Stimulated activated CD4-positive, alpha-beta T cell treated with anti-CD3 and anti-CD28 coated beads, Interleukin-1b, Interleukin-23, amount 100 ng/mL, for 1 hour (primary cell): ENCODE results near the gene CALCR.
"Not testable (repeated sequence)": the region's sequence is repeated elsewhere in the genome, so short reads cannot be mapped to it uniquely, and the experiment has no call there.

Experiments used
- DNase-seq, 2 donors: peaks; one replicate each; pipeline ENCODE4 v3.0.0-alpha.2; 2020; ENCODE audit warnings: low read depth in 2 of 2

Gene CALCR

DNA sequence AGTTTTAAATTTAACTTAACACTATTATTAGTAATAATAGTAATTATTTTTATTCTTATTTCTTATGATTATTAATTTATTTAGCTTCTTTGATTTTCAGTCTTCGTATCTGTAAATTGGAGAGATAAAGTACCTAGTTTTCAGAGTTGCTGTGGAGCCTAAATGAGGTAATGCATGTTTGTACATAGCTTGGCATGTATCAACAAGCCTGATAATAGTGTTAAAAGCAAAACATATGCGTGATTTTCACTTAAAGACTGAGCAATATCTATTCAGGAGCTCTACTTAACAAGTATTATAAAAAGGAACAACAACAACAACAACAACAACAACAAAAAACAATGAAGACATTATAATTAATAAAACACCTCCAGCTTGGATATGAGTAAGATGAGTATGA is 12.4 kb downstream of the CALCR start:
- DNase-seq: no peak

DNA sequence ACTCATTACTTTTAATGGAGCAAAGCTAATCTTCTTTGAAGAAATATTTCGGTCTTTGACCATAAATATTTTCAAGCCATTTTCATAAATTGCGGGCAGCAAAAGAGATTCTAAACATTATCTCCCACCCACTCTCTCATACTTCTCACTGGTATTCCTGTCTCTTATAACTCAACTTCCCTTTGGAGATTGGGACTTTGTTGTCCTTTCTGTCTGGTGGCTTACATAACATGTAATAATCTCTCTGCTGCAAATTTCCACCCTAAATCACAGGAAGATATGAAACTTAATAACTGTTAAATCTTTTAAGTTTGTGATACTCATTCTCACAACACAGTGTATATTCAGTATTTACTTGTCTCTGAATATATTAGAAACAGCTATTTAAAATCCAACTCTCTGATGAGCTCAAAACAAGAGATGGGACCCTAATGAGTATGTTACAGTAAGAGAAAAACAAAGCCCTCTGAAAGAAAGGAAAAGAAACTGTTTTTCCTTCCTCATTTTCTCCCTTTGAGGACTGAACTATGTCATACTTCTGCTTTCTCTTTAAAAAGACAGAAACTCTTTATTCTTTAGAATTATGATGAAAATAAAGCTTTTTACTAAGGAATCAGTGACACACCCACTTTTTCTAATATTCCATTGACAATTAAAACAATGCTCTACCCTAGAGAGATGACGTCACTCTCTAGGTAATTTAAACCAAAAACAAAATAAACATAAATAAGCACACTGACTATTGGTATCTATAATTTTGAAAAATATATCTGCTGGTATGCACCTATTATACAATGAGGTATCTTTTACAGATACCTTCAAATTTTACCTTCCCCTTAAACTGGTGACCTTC is 14.7 kb downstream of the CALCR start:
- DNase-seq: no peak

DNA sequence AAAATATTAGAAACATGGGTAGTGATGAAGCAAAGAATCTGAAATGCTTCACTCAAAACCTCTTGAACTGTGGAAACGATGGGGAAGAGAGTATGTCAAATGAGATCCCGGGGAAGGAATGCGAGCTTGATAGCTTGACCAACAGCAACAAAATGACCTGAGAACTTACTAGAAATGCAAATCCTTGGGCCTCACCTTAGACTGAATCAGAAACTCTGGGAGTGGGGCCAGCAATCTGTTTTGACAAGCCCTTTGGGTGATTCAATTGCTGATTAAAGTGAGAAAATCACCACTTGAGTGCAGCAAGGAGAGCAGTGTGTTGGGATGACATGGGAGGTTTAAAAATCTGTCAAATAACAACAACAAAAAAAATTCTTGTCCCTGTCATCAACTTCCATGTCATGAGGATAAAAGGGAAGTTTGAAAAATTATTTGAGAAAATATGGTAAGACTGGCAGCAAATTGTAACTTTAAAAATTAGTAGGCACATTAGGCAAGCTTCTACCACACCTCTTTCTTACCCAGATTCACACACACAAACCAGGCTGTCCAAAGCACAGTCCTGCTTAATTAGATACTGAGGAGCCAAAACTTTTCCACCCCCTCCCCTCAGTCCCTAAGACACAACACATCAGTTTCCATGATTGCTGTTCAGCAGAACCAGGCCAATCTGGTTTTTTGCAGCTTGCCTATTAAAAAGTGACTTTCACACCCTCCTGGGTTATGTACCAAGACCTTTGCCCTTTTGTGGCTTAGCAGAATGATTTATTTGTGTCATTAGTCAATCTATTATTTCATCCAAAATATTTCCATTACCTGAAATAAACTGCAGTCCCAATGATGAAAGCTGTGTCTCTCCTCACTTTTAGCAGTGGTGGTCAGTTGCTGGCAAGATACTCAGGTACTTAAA is 15.6 kb downstream of the CALCR start:
- DNase-seq: no peak

DNA sequence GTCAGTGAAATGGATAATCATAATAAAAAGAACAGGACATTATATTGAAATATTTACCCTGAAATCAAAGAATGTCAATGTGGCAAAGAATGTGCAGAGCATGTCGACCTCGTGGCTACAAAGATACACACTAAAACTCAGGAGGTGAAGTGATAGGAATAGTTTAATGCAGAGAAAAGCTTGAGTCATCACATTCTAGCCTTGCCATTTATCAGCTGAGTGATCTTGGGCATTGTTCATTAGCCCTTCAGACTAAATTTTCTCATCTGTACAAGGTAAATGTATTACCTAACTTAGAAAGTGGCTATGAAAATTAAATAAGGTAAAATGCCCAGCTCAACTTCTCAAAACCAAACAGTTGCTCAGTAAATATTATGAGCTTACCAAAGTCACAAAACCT is 22.6 kb downstream of the CALCR start:
- no peak for DNase-seq

DNA sequence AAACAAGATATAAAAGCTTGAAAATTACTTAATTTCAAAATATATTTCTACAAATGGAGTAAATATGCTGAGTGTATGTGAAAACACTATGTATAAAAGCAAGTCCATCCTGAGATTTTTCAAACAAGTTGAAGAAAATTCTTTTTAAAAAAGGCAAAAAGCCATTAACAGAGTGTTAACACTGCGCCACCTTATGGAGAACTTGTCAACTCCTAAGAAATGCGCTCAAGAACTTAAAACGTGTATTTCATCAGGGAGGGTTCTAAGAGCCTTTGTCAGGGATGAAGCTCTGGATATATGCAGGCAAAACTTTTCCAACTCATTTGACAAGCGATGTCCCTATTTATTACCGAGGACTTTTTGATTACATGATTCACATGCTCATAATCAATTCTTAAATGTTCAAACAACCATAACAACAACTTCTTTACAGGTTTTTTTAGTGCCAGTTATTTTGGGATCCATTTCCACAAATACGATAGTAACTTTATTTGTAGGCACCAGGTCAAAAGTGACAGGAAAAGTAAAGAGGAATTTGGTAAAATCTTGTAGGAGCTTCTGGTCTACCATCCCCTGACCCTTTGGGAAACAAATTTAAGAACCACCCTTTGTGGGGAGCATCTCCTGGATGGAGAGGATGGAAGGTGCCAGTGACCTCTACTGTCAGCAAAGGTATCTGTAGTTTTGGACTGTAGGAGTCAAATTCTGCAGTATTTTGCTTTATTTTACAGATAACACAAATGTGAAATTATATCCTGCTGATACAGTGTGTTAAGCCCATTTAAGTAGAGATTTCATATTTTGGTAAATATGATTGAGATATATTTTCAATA is 23.2 kb downstream of the CALCR start:
- no peak for DNase-seq

DNA sequence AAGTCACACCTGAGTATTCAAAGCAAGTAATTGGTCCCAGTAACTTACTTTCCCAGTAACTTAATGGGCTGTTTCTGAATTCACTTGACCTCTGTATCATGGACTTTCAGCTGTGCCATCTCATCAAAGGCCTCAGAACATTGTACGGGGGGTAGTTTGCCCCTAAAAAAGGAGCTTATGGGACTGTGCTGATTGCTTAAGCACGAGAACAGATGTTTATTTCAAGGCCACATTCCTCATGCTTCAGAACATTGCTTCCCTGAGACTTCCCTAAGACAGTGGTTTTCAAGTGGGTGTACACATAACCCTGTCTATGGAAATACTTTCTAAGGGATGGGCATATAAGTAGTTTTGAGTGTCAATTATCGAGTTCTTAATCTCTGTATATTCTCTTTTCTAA is 26.8 kb downstream of the CALCR start:
- DNase-seq: no peak

DNA sequence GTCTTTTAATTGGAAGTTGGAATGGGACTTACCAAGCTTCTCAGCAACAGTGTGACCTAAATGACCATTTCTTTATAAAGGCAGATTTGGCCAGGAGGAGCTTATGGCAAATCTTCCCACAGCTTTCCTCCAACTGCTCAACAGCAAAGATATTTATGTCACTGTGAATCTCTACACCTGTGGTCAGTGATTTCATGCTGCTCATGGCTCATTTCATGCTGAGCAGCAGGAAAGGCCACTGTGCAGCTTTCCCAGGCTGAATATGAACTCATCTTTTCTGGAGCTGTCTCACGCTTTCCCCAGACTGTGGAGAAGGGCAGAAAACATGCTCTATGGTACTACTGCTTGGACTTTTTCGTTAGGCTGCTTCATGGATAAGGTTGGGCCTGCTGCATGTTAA is 29.8 kb downstream of the CALCR start:
- DNase-seq: no peak

DNA sequence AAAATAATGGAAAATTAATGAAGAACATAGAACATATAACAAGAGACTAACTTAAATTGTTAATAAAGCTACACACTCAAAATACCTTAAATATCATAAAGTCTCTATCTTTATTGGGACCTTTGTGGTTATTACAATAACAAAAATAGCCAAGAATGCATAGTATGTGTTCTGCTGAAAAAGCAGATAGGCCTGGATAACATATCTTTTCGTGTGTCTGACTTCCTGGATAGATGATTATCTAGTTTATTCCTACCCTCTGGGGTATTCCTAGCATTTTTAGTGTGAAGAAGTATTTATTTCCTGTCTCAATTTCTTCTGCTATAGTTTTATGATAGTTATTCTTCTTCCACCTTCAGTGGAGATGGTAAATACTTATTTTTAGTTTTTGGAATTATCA is 36.5 kb downstream of the CALCR start:
- no peak for DNase-seq

DNA sequence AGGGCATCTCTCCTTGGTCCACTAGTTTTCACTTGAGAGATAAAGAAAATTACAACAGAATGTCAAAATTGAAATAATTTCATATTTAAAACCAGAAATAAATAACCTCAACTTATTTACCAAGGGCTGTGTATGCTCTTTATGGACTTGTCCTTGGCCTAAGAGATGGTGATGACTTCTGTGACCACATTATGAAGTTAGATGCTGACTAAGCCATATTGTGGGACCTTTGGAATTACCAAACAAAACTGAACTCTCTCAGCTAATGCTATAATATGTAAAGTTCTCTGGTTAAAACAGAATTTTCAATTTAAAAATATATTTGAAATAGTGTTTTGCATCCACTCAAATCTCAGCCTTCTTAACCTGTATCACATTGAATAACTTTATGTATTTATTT is 38.9 kb downstream of the CALCR start:
- DNase-seq: no peak

DNA sequence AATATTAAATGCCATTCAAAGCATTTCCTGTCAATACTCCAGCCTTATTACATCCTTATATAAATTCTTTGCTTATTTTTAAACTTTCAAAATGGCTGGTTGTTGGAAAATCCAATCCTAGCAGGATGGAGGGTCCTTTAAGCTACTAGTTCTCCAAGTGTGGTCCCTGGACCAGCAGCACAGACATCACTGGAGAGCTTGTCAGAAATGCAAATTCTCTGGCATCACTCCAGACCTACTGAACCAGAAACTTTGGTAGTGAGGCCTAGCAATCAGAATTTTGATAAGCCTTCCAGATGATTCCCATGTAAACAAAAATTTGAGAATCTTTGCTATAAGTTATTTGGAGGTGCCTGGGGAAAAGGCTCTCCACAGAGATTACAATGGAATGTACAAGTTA is 43.8 kb downstream of the CALCR start:
- DNase-seq: no peak

DNA sequence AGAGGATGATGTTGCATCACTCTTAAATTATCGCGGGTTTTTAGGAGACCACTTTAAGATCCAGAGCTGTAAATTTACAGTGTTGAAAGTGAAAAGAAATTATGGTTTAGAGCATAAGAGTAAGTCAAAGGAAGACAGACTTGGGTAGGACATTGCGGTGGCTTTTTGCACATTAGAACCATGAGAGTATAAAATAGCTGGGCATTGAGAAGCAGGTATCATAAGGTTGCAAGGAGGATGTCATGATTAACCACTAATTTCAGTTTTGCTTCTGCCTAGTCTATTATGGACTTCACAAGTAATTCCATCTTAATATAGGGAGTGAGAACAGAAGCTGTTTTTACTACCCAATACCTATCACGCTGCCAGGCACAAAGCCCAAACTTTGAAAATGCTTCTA is 57.7 kb downstream of the CALCR start:
- DNase-seq: no peak

DNA sequence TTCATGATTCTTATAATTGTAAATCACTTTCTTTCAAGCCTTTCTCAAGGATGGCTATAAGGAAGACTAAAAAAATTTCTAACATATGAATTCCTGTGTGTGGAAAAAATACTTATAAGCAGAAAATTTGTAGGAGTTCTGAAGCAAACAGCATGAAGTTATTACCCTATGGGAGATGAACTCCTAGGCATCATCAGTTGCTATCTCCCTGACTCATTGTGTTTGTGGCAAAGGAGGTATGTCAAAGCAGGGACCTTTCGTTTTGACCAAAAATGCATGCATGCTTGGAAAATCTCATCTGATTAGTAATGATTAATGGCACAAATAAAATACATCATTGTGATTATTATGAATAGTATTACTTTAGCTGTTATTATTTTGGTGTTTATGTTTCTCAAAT is 59.4 kb downstream of the CALCR start:
- DNase-seq: no peak

DNA sequence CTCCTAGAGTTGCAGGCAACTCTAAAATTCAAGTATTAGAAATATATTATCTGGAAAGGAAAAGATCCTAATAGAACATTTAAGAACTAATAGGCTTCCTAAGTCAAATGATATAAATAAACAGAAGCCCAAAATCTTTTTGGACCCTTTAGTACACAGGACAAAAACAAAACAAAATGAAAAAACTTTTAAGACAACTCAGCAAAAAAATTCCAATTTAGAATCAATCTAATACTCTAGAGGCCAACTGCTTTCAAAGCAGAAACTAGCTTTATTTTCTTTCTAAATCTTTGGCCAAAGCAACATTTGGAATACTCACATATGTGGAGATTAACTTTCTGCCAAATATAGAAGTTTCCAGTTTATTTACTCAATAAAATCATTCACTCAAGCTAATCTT is 65.2 kb downstream of the CALCR start:
- DNase-seq: no peak

DNA sequence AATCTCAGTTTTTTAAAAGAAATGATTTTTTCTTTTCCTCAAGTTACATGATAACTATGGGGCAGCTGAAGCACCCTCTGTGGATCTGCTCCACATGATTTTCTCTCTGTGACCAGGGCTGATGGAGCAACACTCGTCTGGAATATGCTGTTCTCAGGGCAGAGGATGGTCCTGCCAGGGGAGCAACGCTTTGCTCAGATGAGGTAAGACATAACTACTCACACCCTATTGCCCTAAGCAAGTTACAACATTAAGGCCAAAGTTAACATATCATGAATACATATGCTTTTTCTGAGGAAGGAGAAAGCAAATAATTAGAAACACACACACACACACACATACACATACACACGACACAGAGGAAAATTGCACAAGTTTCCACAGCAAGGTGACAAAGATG is 71.4 kb downstream of the CALCR start:
- DNase-seq: no peak

DNA sequence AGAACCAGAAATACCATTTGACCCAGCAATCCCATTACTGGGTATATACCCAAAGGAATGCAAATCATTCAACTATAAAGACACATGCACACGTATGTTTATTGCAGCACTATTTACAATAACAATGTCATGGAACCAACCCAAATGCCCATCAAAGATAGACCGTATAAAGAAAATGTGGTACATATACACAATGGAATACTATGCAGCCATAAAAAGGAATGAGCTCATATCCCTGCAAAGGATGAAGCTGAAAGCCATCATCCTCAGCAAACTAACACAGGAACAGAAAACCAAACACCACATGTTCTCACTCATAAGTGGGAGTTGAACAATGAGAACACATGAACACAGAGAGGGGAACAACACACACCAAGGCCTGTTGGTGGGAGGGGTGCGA is 82.7 kb downstream of the CALCR start:
- DNase-seq: not testable (repeated sequence)

DNA sequence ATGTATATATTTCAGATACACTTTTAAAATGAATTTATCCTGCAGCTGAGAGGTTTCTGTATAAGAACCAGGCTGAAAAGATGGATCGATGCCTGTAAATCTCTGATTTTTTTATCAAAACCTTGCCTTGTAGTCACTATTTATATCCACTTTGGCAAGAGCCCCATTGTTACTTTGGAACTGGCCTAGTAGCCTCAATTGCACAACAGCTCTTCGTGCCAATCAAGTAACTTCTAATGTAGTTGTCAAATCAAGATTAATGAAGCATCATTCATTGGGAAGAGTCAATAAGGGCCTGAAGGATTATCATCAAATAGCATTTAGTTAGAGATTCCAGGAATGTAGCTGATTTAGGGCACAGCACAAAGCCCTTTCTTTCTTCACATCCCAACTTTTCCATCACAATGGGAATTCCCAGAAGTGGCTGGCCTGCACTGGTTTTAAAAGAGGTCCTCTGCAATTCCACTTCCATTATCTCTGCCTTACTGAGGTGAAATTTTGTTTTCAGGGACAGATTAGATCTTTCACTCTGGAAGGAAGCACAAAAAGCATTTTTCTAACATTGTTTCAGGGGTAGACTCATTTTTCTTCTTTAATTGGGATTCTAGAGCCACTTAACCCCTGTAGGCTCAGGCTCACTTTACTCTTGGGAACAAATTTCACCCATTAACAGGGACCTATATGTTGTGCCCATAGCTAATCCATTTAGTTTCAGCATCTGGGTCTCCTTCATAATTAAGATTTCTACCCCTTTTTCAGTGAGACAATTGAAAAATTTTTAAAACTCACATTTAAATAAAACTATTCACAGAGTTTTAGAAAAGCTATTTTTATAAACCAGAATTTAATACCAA is 97.8 kb downstream of the CALCR start:
- DNase-seq: no peak

DNA sequence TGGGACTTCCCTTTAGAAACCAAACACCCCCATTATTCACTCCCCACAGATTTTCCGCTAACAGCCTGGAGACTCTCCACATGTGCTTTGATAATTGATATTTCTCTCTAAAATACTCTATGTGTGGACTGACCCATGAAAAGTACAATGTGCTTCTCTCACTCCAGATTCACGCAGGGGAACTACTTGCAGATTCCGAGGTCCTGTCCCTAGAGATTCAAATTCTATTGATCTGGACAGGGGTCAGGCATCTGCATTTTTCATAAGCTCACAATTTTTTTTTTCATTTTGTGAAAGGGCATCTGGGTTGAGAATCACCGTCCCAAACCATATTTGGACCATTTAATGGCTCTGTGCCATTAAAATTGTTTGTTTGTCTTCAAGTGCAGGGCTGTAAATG is 98.7 kb downstream of the CALCR start:
- DNase-seq: no peak

DNA sequence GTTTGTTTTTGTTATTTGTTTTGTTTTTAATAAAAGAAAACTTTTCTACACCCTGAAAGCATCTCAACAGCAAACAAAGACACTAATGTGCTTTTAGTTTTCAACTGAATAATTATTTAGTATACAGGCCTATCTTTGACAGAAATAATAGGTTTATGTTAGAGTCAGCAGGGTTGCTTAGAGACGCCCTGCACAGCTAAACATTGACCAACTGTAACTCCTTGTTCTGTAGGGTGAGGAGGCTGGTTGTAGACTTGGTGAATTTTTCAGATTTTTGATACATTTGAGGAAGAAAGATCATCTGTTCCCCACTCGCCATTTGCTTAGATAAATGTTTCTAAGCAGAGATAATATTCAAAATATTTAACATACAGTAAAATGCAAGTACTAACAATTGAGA is 103.1 kb downstream of the CALCR start:
- no peak for DNase-seq

DNA sequence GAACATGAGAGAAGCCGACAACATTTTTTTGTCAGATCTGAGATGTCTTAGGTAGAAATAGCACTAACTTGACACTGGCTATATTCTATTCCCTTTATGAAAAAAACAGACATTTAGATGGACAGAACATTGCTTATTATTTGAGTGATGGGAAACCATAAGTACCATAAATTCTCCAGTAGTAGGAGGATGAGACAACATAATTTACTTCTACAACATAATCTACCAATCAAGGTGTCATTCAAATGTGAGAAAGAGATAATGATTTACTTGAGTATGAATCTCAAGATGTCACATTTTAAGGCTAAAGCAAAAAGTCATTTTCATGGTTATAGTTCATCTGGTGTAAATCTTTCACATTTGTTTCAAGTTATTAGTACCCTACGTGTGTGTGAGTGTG is 110.8 kb downstream of the CALCR start:
- DNase-seq: no peak

DNA sequence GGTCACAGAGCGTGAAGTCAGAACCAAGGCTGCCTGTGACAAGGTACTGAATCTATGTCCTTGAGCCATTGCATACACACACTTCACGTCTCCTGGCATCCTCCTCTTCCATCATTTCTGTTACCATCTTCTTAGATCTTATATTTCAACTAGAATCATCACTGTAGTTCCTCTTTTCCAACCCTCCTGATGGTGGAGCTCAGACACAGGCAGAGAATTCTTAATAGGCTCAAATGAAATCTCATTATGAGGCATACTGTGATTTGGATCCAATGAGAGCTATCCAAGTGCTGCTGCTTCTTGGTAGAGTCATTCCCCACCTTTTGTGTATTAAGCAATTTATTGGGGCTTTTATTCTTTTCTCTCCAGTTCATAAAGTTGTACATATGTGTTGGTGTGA is 113.2 kb downstream of the CALCR start:
- DNase-seq: no peak

DNA sequence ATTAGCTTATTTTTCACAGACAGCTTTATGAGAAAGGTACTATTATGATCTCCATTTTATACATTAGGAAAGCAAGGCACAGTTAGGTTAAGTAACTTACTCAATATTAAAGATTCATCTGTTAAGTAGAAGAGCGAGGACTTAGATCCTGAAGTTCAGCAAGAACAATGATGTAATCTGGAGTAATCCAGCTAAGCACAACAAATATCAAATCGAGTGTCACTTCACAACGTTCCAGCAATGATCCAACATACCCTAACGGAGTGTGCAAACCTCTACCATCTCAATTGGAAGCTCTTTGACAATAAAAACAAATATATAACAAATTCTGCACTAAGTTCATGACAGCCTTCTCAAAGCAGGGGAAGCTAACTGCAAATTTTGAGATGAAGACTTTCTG is 121.3 kb downstream of the CALCR start:
- no peak for DNase-seq
